ENCODE measurements around the gene PALLD.

Gene PALLD

DNA sequence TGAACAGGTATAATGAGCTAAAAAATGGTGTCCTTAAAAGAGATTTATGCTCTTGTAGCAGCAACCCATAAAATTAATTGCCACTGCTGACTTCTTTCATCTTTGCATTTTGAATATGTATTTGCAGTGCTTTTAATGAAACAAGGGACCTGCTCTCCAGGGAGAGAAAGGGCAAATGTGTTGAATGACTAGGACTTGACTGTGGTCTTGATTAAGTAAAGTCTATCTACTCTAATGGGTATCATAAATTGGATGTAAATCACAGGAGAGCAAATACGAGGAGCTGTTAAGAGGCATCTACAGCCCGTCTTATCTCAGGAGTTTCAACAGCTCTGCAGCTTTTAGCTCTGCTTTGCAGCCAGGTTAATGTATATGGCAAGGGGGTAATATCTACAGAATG lies 216.4 kb downstream of the PALLD start:
- no peak overlapping the region for H3K4me3 ChIP-seq (ENCODE audit: low read depth, low read length)
- TF ChIP-seq, protein P1, sequence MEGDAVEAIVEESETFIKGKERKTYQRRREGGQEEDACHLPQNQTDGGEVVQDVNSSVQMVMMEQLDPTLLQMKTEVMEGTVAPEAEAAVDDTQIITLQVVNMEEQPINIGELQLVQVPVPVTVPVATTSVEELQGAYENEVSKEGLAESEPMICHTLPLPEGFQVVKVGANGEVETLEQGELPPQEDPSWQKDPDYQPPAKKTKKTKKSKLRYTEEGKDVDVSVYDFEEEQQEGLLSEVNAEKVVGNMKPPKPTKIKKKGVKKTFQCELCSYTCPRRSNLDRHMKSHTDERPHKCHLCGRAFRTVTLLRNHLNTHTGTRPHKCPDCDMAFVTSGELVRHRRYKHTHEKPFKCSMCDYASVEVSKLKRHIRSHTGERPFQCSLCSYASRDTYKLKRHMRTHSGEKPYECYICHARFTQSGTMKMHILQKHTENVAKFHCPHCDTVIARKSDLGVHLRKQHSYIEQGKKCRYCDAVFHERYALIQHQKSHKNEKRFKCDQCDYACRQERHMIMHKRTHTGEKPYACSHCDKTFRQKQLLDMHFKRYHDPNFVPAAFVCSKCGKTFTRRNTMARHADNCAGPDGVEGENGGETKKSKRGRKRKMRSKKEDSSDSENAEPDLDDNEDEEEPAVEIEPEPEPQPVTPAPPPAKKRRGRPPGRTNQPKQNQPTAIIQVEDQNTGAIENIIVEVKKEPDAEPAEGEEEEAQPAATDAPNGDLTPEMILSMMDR (conservative IDR thresholded peaks at IDR 0.05; ENCODE audit: low read depth, low read length) = no peak
- no peak for DNase-seq (ENCODE audit: low read depth)

DNA sequence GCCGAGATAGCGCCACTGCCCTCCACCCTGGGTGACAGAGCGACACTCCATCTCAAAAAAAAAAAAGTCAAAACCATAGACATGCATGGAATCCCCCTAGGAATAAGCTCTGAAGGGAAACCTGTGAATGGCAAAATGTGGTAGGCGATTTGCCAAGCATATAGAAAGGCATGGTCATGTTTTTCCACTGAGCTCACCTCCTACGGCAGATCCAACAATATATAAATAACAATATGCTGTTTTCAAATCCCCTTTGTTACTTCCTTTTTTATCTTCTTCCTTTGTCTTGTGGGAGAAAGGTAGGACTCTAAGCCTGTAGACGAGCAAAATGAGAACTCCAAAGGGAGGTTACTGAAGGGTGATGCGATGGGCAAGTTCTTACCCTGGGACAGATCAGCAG lies 219.0 kb downstream of the PALLD start:
- no peak overlapping the region for H3K4me3 ChIP-seq (ENCODE audit: low read depth, low read length)
- TF ChIP-seq, protein P1 (conservative IDR thresholded peaks at IDR 0.05; ENCODE audit: low read depth, low read length) = no peak
- no peak for DNase-seq (ENCODE audit: low read depth)

DNA sequence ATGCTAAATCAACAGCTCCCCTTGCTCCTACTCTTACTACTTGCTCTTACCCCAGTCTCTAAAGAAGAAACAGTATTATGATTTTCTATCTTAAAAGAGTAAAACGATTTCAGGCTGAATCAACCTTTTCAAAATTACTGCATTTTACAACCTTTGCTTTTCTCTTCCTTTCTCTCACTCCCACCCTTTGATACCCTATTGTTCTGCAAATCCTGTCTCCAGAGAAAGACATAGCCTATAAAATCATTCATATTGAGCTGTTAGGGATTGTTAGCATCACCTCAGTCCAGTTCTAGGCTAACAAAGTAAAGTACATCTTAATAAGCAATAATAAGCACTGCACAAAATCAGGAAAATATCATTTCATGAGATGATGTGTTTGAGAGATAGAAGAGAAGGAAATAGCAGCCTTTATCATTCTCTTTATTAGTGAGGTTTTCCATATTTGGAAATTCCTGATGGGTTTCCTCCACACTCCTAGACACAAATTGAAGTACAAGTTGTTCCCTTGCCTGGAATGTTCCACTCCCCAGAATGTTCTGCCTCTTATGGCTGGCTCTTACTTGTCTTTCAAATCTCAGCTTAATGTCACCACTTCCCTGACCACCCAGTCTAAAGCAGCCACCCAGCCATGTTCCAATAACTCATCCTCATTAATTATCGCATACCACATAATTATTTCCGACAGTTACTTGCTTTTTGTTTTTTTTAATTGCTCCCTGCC lies 219.7 kb downstream of the PALLD start:
- TF ChIP-seq, protein P1 (conservative IDR thresholded peaks at IDR 0.05; ENCODE audit: low read depth, low read length) = no peak
- H3K4me3 ChIP-seq (ENCODE audit: low read depth, low read length) = no peak overlapping the region
- peak; percentile 56 for DNase-seq (ENCODE audit: low read depth)

DNA sequence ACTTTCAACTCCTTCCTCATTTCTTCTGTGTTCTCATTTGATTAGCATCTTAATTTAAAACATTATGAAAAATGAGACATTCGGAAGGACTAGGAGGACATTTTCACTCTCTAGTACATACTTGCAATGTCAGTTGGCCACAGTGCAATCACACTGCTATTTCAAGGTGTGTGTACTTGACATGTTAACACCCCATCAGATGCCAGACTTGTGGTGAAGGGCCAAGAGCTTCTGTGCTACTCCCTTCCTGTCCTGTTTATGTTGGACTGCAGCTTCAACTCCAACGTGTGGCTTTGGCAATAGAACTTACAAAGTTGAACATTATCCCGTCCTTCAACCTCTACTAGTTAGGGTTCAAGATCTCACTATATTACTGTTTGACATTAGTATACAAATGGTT lies 221.0 kb downstream of the PALLD start:
- H3K4me3 ChIP-seq (ENCODE audit: low read depth, low read length) = no peak overlapping the region
- peak; percentile 88 for DNase-seq (ENCODE audit: low read depth)
- TF ChIP-seq, protein P1 (conservative IDR thresholded peaks at IDR 0.05; ENCODE audit: low read depth, low read length) = no peak

DNA sequence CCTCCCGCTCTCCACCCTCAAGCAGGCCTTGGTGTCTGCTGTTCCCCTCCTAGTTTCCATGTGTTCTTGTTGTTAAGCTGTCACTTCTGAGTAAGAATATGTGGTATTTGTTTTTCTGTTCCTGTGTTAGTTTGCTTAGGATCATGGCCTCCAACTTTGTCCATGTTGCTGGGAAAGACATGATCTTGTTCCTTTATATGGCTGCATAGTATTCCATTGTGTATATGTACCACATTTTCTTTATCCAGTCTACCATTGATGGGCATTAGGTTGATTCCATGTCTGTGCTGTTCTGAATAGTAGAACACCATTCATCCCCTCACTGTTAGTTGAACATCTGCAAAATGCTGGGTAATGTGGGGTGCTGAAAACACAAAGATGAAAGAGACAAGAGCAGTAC lies 222.9 kb downstream of the PALLD start:
- TF ChIP-seq, protein P1 (conservative IDR thresholded peaks at IDR 0.05; ENCODE audit: low read depth, low read length) = no peak
- DNase-seq (ENCODE audit: low read depth) = no peak
- no peak overlapping the region for H3K4me3 ChIP-seq (ENCODE audit: low read depth, low read length)

DNA sequence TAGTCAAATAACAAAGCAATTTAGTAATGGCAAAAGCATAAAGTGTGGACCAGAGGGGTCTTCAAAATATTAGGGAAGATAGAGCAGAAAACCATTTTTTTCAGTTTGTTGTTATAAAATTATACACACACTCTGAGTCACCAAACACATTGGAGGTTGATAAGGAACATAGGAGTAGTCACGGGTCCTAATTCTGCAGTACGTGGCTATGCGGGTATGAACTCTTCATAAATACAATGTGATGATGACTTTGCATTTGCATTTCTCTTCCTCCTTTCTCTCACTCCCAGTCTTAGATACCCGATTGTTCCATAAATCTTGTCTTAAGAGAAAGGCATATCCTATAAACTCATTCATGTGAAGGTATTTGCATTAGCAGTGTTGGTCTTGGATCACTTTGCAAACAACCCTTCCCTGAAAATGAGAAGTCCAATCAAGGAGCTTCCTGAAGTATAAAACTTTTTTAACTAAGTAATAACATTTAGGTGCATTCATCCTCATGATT lies 223.6 kb downstream of the PALLD start:
- TF ChIP-seq, protein P1 (conservative IDR thresholded peaks at IDR 0.05; ENCODE audit: low read depth, low read length) = no peak
- no peak for DNase-seq (ENCODE audit: low read depth)
- no peak overlapping the region for H3K4me3 ChIP-seq (ENCODE audit: low read depth, low read length)

DNA sequence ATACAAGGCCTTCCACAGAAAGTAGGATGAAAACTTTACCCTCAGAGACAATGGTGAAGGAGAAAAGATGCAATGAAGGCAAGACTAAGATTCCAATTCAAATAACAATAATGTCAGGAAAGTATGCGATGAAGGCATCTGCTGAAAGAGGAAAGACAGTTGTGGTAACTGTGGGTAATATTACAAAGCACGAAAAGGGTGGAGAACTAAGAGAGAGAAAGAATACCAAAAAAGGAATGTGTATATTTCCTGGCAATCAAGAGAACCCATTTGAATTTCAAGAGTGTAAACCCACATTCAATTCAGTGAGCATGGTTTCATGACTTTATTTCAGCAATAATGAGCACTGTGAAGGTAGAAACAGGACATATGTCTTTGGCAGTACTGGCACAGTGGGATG lies 225.5 kb downstream of the PALLD start:
- DNase-seq (ENCODE audit: low read depth) = peak; percentile 45
- TF ChIP-seq, protein P1 (conservative IDR thresholded peaks at IDR 0.05; ENCODE audit: low read depth, low read length) = no peak
- H3K4me3 ChIP-seq (ENCODE audit: low read depth, low read length) = no peak overlapping the region

Measured in choroid plexus epithelial cell (primary cell).